ENCODE measurements around the gene GTPBP6.
"Not testable (repeated sequence)": the region's sequence is repeated elsewhere in the genome, so short reads cannot be mapped to it uniquely, and the experiment has no call there.

Gene GTPBP6

GRCh38 chrX:352181-352580, 33.6 kb upstream of the GTPBP6 start:
- no peak for DNase-seq (ENCODE audit: low read depth)

DNA sequence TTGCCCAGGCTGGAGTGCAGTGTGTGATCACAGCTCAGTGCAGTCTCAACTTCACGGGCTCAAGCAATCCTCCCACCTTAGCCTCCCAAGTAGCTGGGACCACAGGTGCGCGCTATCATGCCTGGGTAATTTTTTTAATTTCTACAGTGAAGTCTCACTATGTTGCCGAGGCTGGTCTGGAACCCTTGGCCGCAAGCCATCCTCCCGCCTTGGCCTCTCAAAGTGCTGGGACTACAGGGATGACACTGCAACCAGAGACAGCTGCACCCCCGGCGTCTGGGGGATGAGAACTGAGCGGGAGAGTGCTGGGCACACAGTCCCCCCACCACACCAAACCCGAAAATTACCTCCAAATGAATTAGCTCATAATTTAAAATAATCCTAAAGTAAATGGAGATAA, 33.1 kb upstream of the GTPBP6 start:
- no peak for DNase-seq (ENCODE audit: low read depth)

- not testable (repeated sequence) for DNase-seq (ENCODE audit: low read depth)
These were observed 32.7 kb upstream of the GTPBP6 start for GRCh38 chrX:351324-351641.

- DNase-seq (ENCODE audit: low read depth), result no peak
These were observed 32.1 kb upstream of the GTPBP6 start for GRCh38 chrX:350534-351323.

DNA sequence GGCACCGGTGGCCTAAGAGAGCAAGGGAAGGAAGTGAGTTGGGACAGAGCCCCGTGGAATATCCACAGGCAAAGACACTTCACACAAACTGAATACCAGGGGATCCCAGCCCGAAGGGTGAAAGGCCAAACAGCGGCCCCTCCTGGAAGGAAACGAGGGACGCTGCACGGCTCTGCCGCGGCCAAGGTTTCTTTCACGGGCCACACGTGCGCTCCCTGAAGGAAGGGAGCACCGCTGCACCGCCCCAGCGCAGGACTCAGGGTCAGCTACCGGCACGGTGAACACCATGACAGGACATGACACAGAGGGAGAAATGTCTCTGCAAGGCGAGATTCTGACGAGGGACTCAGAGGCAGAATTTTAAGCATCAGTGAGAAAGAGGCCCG, 31.5 kb upstream of the GTPBP6 start:
- DNase-seq (ENCODE audit: low read depth), result no peak

DNA sequence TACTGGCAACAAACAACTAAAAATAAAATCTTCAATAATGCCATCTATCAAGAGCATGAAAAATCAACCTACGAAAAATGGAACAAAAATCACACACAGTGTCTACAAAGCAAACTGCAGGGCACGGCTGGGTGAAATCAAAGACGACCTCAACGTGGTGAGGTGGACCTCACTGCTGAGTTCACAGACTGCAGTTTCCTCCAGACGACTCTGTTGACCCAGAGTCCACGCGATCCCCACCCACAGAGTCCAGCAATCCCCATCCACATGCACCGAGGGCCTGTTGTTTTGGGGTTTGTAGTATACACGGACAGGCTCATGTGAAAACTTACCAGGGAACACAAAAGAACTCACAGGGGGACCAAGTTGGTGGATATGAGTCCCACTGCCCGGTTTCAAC, 31.1 kb upstream of the GTPBP6 start:
- DNase-seq (ENCODE audit: low read depth), result no peak

- no peak for DNase-seq (ENCODE audit: low read depth)
These were observed 30.6 kb upstream of the GTPBP6 start for GRCh38 chrX:349196-349595.

GRCh38 chrX:348461-349117, 30.0 kb upstream of the GTPBP6 start:
- no peak for DNase-seq (ENCODE audit: low read depth)

- no peak for DNase-seq (ENCODE audit: low read depth)
These were observed 28.9 kb upstream of the GTPBP6 start for GRCh38 chrX:347351-348117.

GRCh38 chrX:346034-346813, 27.6 kb upstream of the GTPBP6 start:
- DNase-seq (ENCODE audit: low read depth), result no peak

DNA sequence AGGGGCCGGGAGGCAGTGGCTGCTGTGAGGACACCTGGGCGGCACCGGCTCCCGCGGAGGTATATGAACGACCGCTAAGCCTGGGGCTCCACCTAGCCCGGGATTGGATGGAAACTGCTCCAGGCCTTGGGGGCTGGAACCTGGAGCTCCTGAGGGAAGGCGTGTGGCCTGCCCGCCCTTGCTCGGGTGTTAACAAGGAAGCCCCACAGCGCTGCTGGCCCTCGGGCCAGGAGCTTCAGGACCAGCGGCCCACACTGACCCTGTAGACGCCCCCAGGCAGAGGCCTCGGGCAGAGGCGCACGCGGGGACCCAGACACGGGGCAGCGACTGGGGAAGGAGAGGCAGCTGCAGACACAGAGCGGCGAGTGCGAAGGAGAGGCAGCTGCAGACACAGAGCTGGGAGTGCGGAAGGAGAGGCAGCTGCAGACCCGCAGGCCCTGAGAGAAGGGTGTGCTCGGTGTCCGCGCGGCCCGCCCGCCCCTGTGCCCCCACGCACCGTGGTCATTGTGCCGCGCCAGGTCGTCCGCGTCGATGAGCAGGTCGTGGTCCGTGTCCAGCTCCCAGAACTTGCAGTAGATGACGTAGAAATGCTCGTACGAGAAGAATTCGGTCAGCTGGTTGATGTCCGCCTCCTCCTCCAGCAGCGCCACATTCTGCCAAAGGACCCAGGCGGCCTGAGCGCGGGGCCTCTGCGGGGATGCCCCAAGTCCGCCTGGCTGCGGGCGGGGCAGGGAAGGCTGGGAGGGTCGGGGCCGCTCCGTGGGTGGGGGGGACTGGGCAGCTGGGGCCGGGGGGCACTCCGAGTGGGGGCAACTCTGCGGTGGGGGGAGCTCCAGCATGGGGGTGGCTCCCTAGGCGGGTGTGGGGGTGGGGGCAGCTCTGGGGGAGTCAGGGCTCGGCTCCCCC, 26.7 kb upstream of the GTPBP6 start:
- no peak for DNase-seq (ENCODE audit: low read depth)

GRCh38 chrX:344371-344901, 25.8 kb upstream of the GTPBP6 start:
- DNase-seq (ENCODE audit: low read depth), result no peak

- DNase-seq (ENCODE audit: low read depth), result no peak
These were observed 23.0 kb upstream of the GTPBP6 start for GRCh38 chrX:341541-342101.

GRCh38 chrX:340641-341423, 22.2 kb upstream of the GTPBP6 start:
- no peak for DNase-seq (ENCODE audit: low read depth)

DNA sequence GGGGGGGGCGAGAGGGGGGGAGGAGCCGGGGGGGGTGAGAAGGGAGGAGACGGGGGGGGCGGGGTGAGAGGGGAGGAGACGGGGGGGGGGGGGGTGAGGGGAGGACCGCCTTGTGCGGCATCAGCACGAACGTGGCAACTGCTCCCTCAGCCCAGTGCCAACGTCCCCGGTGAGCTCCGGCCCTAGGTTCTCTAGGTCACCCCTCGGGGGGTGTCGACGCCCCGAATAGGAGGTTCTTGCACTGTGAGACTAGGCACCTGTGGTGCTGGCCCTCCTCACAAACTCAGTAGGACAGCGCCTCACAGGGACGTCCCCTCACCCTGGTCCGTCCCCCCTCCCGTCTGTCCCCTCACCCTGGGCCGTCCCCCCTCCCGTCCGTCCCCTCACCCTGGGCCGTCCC, 21.5 kb upstream of the GTPBP6 start:
- DNase-seq (ENCODE audit: low read depth), result no peak

DNA sequence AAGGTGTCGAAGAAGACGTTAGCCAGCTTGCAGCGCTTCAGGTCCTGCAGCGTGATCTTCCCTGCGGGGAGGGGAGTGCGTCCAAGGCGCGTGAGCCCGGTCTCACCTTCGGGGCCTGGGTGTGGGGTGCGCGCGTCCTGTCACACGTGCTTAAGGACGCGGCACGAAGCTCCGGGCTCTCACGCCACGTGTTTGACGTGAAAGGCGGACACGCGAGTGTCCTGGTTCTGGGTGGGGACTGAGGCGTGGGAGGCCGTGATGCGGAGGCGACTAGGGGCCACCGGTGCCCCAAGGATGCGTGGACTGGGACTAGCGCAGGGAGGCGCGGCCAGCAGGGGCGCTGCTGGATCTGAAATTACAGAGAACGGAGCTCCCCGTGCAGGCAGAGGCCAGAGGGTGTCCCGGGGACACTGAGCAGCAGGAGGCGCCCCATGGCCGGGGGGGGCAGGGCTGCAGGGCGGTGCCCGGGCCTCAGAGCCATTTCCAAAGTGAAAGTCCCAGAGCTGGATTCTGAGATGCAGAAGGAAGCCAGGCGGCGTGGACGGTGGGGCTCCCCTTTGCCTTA, 20.3 kb upstream of the GTPBP6 start:
- no peak for DNase-seq (ENCODE audit: low read depth)

- no peak for DNase-seq (ENCODE audit: low read depth)
These were observed 19.8 kb upstream of the GTPBP6 start for GRCh38 chrX:338281-338835.

- no peak for DNase-seq (ENCODE audit: low read depth)
These were observed 18.8 kb upstream of the GTPBP6 start for GRCh38 chrX:337331-337831.

DNA sequence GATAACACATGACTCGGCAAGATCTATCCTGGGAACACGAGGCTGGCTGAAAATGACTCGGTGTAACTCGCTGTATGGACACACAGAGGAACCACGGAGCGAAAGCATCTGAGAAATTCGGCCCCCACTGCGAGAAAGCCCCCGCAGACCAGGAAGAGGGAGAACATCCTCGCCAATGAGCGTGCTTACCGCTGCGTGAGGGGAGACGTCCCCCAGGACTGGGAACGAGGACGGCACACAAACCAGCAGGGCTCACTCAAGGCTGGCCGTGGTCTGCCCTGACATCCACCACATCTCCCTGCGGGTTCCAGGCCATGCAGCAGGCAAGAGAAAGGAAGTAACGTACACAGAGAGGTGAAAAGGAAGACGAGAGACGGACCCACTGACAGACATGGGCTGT, 17.6 kb upstream of the GTPBP6 start:
- DNase-seq (ENCODE audit: low read depth), result no peak
